GM18861 (cell line): ENCODE results near the gene NT5C1B.
"Not testable (repeated sequence)": the region's sequence is repeated elsewhere in the genome, so short reads cannot be mapped to it uniquely, and the experiment has no call there.

Source experiments
- ATAC-seq: cut with Tn5 transposase; IDR thresholded peaks from one replicate; pipeline ENCODE4 v1.9.1; 2021; ENCODE audit not compliant: unreplicated experiment

NT5C1B gene

DNA sequence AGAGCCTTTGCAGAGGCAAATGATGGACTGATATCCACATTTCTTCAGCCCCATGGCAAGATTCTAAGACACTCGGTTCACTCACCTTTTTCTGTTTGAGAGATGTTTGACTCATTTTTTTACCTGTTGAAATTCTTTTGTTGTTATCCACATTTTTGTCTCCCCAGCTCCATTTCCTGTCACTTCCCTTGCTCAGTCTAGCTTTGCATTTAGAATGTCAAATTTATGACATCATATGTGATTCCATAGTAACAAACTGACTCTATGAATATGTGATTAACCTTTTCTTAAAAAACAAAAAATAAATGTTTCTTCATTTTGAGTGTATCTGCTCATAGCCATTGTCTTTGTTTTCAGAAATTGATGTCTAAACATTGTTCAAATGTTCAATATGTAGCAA is at the start of gene NT5C1B:
Gene NT5C1B (minus strand): TSS at position 216 of the 400 bp plus-strand sequence. CDS start 101 bp downstream, at position 115.
- ATAC-seq, result no peak

DNA sequence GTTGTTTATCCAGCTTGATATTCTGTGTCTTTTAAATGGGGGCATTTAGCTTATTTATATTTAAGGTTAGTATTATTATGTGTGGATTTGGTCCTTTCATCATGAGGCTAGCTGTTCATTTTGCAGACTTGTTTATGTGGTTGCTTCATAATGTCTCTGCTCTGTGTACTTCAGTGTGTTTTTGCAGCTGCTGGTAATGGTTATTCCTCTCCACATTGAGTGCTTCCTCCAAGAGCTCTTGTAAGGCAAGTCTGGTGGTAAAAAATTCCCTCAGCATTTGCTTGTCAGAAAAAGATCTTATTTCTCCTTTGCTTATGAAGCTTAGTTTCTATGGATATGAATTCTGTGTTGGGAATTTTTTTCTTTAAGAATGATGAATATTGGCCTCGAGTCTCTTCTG is 47.8 kb upstream of the NT5C1B start:
- ATAC-seq, result no peak

DNA sequence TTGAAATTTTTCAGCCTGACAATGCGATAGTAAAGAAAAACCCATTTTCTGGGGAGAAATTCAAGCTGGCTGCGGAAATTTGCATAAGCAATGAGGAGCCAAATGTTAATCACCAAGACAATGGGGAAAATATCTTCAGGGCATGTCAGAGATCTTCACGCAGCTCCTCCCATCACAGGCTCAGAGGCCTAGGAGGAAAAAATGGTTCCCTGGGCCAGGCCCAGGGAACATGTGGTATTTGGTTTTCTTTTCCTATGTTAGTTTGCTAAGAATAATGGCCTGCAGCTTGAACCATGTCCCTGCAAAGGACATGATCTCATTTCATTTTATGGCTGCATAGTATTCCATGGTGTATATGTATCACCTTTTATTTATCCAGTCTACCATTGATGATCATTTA is 43.3 kb upstream of the NT5C1B start:
- not testable (repeated sequence) for ATAC-seq

DNA sequence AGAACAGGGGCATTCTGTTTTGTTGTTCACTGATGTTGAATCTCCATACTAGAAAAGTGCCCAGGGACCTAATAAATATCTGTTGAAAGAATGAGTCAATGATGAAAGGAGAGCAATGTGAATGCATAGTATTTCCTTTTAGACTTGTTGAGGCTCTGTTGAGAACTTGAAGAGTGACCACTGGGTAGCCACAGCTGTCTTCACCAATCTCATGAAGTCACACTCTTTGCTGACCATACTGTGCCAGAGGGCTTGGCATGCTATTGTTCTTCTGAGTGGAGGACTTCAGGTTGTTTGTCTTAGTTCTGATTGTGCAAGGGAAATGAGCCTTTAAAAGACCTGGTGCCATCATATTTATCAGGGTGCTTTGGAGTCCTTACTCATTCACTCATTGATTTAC is 41.6 kb upstream of the NT5C1B start:
- ATAC-seq, result no peak

DNA sequence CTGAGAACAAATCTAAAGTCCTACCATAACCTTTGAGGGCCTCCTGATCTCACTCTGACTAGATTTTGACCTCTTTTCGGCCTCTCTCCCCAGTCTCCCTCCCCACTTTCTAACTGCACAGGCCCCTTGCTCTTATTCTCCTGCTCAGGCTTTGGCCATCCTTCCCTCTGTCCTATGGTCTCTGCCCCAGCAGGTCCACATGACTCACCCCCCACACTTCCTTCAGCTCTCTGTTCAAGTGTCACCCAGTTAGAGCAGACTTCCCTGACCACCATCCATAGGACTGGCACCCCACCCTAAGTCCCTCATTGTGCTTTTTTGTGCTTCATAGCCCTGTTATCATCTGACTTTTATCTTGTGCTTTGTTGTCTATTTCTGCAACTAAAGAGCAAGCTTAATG is 41.2 kb upstream of the NT5C1B start:
- ATAC-seq, result no peak

DNA sequence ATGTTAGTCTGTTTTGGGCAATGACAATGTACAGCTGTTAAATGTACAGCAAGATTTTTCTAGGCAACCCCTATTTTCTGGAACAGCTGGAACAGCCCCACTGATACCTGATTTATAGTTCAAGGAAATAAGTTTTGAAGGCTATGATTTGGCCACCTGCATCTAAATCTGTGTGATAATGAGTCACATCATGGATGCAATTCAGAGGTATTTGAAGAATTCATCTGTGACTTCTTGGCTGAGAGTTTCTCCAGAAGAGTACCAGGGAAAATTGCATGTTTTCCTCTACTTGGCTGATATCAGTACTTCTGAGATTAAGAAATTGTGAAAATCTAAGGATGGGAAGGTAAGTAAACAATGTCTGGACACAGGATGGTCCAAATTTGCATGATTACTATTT is 40.7 kb upstream of the NT5C1B start:
- ATAC-seq, result no peak

DNA sequence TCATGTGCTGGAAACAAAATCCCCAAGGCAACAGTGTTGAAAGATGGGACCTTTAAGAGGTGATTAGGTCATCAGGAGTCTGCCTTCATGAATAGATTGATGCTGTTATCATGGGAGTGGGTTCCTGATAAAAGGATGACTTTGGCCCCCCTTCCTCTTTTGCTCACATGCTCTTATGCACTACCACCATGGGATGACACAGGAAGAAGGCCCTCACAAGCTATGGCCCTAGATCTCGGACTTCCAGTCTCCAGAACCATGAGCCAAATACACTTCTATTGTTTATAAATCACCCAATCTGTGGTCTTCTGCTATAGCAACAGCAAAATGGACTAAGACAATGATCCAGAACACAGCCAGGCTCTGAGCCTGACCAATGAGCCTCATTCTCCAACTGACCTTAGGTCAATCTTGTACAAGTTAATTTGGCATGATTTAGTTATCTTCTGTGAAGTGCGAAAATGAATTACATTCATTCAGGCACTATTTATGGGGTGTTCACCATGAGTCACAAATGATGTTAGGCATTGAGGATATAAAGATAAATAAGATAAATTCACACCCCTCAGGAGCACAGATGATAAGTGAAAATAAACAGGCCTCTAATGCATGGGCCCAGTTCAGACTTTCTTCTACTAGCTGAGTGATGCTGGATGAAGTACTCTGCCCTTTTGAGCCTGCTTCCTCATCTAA is 37.7 kb upstream of the NT5C1B start:
- ATAC-seq, result no peak

DNA sequence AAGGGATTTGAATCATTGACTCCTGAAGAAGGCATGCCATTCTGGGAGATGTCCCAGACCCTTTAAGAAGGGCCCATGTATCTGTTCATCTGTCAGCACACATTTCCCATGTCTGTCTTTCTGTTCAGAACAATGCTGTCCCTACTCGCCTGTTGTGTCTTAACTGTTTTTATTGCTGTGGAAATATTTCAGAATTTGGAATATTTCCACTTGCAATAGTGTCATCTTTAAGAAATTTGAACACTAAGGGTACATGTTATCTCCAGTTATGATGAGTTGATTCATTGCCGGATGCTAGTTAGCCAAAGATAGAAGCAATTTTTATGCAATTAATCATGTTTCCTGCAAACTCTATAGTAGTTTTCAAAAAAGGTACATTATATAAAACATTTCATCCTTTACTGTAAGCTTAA is 36.9 kb upstream of the NT5C1B start:
- ATAC-seq, result no peak

DNA sequence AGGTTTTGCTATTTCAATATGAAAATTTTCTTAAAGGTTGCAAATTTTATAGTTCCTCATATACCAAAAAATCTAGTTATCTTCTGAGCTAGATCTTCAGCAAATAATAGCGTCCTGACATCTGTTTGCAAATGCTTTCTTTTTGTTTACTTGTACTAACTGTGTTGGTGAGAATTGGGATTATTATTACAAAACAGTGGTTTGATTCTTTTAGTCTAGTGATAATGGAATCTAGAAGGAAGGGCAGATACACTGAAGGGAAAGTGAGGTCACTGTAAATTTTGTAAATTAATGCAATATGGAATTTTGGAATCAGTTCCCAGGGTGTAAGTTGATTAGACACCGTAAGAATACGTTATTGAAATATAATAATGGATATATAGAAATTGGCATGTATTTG is 36.2 kb upstream of the NT5C1B start:
- ATAC-seq, result no peak

DNA sequence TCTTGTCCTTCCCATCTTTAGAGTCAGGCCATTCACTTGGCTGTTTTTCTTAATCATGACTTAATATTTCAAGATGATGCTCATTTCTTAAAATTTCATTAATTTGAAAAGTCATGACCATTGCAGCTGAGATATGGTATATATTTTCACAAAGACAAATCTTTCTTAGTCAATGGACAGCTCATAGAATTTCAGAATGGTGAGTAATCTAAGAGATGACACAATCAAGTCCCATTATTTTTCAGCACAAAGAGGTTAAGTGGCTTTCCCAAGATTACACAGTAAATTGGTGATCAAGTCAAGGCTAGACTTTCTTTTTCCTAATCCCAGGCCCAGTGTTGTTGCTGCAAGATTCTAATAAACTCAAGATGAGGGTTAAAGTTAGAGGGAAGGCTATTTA is 34.4 kb upstream of the NT5C1B start:
- ATAC-seq, result no peak

DNA sequence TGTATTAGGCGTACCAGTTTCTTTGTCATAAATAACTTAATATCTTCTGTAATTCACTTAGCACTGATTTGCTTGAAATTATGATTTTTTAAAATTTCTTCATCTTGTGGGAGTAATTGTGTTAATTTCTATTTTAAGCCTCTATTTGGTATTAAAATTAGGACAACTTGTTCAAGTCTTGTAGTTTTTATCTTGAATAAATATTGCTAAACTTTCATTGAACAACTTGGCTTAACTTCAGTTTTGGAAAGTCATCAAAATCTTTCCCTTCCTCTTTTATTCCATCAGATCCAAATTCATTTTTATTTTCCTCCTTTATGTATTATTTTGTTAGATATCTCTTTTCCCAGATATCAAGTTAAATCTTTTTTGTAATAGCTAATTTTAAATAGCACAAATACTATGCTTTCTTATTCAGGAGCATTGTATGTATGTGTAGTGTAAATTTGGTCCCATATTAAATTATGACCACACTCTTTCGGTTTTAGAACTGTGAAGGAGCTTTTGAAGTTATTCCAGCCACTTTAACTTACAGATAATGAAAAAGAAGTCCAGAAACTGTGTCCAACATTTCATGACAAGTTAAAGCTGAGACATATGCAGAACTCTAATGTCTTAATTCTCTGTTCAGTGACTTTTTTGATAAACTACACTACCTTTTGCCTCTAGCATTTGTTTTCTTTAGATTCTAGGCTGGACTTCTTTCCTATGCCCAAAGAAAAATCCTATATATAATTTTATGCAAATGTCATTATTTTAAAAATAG is 31.7 kb upstream of the NT5C1B start:
- ATAC-seq, result no peak

DNA sequence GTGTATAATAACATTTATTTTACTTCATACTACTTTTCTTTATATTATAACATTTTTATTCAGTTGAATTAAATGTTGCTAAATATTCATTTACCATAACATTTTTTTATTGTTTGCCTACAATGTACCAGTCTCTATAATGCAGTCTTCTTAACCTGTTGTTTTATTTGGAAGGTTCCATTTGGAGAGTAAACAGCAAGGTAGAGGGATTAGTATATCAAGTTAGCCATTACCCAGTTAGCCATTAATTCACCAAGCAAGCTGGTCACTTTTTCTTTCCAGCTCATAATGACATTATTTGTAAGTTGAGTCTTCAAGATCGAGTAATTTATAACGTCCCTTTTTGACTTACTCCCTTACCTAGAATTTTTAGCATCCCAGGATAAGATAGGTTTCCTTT is 29.7 kb upstream of the NT5C1B start:
- no peak for ATAC-seq

DNA sequence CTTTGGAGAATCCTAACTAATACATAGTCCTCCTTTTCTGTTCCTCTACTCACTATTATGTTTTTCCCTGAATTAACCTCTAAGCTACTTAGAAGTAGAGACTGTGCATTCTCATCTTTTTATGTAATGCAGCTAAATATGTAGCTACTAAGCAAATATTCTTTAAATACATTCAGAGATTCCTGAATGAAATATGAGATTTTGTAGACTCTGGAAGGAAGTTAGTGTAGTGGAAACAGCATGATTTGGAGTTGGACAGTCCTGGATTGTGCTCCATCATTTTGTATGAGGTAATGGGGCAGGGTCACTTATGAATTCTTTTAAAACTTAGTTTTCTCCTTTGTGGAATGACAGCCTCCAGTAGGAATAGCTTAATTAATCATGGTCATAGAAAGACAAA is 24.7 kb upstream of the NT5C1B start:
- no peak for ATAC-seq

DNA sequence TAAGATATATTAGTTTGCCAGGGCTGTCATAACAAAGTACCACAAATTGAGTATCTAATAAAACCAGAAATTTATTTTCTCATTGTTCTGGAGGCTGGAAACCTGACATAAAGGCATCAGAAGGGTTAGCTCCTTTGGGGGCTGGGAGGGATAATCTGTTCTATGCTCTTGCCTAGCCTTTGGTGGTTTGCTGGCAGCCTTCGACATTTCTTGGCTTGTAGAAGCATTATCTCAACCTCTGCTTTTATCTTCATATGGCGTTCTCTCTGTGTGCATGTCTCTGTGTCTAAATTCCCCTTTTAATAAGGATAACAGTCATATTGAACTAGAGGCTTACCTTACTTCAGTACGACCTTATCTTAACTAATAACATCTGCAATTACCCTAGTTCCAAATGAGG is 22.8 kb upstream of the NT5C1B start:
- ATAC-seq, result no peak

DNA sequence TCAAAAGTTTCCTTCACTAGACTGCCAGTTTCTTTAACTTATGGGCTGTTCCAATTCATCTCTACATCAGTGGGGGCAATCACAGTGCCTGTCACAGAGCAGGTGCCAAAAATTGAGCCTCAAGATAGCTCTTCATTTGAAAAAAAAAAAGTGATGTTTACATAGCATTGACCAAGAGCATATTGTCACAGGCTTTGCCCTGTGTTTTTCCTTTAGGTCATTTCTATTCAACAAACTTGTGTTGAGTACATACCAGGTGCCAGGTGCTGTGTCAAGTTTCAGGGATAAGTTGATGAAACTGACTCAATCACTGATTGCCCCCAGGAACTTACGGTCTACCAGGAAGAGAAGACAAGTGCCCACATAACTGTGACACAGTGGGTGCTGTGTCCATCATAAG is 22.2 kb upstream of the NT5C1B start:
- no peak for ATAC-seq

DNA sequence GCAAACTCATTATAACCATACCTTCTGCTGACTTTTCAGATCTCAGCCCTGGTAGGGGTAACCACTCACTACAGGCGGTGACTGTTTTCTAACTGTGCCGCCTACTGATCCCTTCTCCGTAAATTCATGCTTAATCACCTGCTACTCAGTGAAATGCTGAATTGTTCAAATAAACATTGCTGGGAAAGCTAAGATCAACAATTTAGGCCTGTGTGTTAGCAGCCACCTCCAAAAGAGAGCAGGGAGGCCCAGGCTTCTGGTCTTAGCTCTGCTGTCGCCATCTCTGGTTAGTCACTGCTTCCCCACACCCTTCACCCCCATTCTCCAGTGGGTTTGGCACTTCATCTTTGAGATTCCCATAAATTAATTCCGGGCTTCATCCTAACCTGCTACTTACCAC is 21.8 kb upstream of the NT5C1B start:
- ATAC-seq, result no peak

DNA sequence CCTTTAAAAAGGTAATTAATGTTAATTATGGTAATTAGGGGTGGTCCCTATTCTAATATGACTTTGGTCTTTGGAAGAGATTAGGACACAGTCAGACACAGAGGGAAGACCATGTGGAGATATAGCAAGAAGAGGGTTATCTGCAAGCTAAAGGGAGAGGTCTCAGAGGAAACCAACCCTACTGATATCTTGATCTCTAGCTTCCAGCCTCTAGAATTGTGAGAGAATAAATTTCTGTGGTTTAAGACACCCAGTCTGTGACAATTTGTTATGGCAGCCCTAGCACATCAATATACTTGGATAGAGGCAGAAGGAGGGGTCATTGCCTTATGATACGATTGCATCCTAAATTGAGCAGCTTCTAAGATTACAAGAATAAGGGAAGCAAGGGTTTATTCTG is 21.3 kb upstream of the NT5C1B start:
- ATAC-seq, result no peak

DNA sequence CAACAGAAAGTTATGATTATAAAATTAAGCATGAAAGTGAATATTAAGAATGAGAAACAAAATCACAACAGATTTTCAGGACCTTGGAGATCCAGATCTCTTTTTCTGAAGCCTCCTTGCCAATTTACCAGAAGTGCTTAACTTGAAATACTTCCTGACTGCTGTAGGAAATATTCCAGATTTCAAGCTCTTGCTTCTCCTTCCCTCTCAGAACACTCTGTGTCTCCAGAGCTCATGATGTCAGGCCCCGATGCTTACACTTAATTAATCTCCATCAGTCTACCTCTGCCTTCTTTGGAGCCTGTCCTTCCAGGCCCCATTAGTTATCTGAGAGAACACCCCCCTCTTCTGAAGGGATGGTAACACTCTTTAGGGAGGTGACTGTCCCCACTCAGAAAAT is 20.7 kb upstream of the NT5C1B start:
- ATAC-seq, result no peak

DNA sequence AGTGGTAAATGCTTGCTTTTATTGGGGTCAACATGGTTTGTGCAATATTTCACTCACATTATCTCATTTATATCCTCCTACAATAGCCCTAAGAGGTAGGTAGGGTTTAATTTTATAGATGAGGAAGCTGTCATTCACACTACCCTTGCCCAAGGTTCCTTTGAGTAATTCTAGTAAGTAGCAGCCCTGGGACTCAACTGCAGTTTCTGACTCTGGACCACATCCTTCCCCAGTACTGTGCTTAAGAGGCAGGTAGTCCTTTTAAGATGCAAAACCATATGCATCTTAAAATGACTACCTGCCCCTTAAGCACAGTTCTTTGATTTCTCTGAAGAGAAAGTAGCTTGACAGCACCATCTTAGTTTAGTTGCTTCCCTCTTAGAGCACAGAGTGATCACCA is 15.7 kb upstream of the NT5C1B start:
- ATAC-seq, result no peak

DNA sequence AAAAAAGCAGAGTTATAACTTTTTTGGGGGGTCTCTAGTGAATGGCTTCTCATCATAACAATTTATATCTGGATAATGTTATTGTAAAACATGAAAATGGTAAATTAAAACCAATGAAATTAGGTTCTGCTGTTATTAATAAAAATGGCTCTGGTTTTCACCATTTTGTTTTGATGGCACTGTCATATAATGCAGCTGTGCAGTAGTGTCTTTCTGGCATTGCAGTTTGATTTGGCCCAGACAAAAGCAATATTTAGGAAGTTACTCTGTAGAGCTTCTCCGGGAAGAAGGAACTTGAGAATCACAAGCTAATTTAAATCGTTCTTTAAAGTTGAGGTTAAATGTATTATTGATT is 15.1 kb upstream of the NT5C1B start:
- ATAC-seq, result no peak

DNA sequence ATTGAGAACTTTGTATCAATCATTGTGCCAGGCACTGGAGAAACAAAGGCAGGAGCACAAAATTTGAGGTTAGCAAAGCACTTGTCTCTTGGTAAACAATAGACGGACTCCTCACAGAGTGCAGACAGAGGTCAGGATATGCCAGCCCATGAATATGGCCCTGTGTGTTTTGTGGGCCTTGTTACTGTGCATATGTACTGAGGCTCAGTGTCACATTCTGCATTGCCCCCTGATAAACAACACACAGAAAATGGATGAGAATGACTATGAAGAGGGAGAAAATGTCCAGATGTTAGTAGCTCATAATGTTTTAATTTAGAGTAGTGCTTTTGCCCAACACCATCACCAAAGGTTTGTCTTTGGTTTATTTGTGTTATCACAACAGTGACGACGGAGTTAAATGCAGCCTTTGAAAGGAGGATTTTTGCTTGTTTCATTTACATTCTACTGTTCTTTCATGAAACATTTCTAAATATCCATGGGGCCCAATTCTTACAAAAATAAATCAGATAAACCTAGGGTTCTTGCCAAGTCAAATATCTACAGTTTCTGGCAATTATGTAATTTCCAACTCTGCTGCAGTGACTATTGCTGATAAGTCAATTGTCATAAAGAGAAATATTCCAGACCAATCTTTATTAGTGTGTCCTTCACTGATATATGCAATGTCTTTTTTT is 14.6 kb upstream of the NT5C1B start:
- ATAC-seq, result no peak

DNA sequence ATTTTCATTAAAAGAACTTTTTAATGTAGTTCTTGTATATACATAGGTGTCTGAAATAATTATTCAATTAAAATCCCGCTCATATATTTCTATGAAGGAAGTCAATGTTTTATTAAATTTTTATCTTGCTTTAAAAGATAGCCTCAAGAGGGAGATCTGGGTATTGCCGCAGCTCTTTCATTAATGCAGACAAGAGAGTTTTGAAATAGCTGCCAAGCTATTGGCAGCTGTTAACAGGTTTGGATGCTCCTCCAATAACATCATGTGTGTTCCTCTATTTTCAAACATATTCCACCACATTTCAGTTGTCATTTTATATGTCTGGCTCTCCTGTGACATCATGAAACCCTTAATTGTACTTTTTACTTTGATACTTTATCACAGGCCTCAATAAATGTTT is 12.9 kb upstream of the NT5C1B start:
- no peak for ATAC-seq
